Measurements from ENCODE around the gene CA14. TPM values are rescaled to one million over a fixed set of nuclear protein-coding genes. Genes with fewer than 3 reads are reported as not detected.
A peak's percentile ranks its signal among the peaks of the same experiment; 100 is the strongest.
"Not testable (repeated sequence)": the region's sequence is repeated elsewhere in the genome, so short reads cannot be mapped to it uniquely, and the experiment has no call there.

CA14 gene
- total RNA-seq, 2 experiments from 2014 or later = not detected

GRCh38 chr1:150227228-150227627 is 30.3 kb upstream of the CA14 start:
- ATAC-seq = no peak
- DNase-seq = no peak
- no peaks in the 10 kb centered on the region for H3K27me3 Mint-ChIP-seq
- no peaks in the 10 kb centered on the region for H3K9me3 Mint-ChIP-seq (ENCODE audit: low read depth)
- H3K4me3 Mint-ChIP-seq = no peak overlapping the region
- peak overlapping the region; percentile 26 for H3K27ac Mint-ChIP-seq
- peaks cover 57% of the 10 kb centered on the region for H3K36me3 Mint-ChIP-seq
- peaks cover 25% of the 10 kb centered on the region for H3K4me1 Mint-ChIP-seq
- CTCF ChIA-PET = no interaction called here

GRCh38 chr1:150228246-150228645 is 29.3 kb upstream of the CA14 start:
- H3K9me3 Mint-ChIP-seq (ENCODE audit: low read depth); H3K4me3 Mint-ChIP-seq; ATAC-seq; H3K27ac Mint-ChIP-seq; H3K27me3 Mint-ChIP-seq; DNase-seq: not testable (repeated sequence)
- CTCF ChIA-PET = interaction anchor here (1.3 kb wide), 1 partner anchor 13 kb away, joined by 3 read pairs; no protein-coding TSS in a partner anchor
- H3K4me1 Mint-ChIP-seq = peaks cover 31% of the 10 kb centered on the region
- H3K36me3 Mint-ChIP-seq = peaks cover 56% of the 10 kb centered on the region

- H3K27ac Mint-ChIP-seq; ATAC-seq; H3K9me3 Mint-ChIP-seq (ENCODE audit: low read depth); H3K4me3 Mint-ChIP-seq; H3K27me3 Mint-ChIP-seq; DNase-seq: not testable (repeated sequence)
- CTCF ChIA-PET = interaction anchor here (0.9 to 2.2 kb wide), 5 partner anchors 8 to 160 kb away, joined by 4 to 9 read pairs (median 6); no protein-coding TSS in a partner anchor
- Mint-ChIP-seq H3K4me1 (peaks cover 27% of the 10 kb centered on the region), H3K36me3 (peaks cover 34% of the 10 kb centered on the region)
Observed at GRCh38 chr1:150232921-150233320, 24.7 kb upstream of the CA14 start.

- H3K4me3 Mint-ChIP-seq = no peak overlapping the region
- CTCF ChIA-PET = interaction anchor here (0.7 to 2.2 kb wide), 6 partner anchors 8 to 651 kb away, joined by 3 to 9 read pairs (median 6); no protein-coding TSS in a partner anchor
- no peaks in the 10 kb centered on the region for H3K27me3 Mint-ChIP-seq
- H3K36me3 Mint-ChIP-seq = peaks cover 30% of the 10 kb centered on the region
- peak; percentile 58 for DNase-seq
- no peak overlapping the region for H3K27ac Mint-ChIP-seq
- no peak for ATAC-seq
- H3K9me3 Mint-ChIP-seq (ENCODE audit: low read depth) = no peaks in the 10 kb centered on the region
- H3K4me1 Mint-ChIP-seq = peaks cover 25% of the 10 kb centered on the region
Observed at GRCh38 chr1:150233359-150234308, 23.9 kb upstream of the CA14 start.

GRCh38 chr1:150234309-150234565 is 23.3 kb upstream of the CA14 start:
- Mint-ChIP-seq H3K9me3 (ENCODE audit: low read depth) (no peaks in the 10 kb centered on the region), H3K4me1 (peaks cover 22% of the 10 kb centered on the region), H3K27ac (no peak overlapping the region), H3K4me3 (no peak overlapping the region), H3K36me3 (peaks cover 25% of the 10 kb centered on the region), H3K27me3 (no peaks in the 10 kb centered on the region)
- no peak for DNase-seq
- CTCF ChIA-PET = interaction anchor here (0.7 to 2.2 kb wide), 3 partner anchors 9 to 650 kb away, joined by 3 to 9 read pairs (median 6); no protein-coding TSS in a partner anchor
- no peak for ATAC-seq

- Mint-ChIP-seq H3K4me3 (no peak overlapping the region), H3K36me3 (peaks cover 24% of the 10 kb centered on the region), H3K27ac (no peak overlapping the region), H3K27me3 (no peaks in the 10 kb centered on the region), H3K9me3 (ENCODE audit: low read depth) (no peaks in the 10 kb centered on the region), H3K4me1 (peaks cover 22% of the 10 kb centered on the region)
- ATAC-seq = peak; percentile 69
- CTCF ChIA-PET = interaction anchor here (1.8 to 2.2 kb wide), 2 partner anchors 10 to 162 kb away, joined by 6 to 9 read pairs; no protein-coding TSS in a partner anchor
- peak; percentile 96 for DNase-seq
Observed at GRCh38 chr1:150234566-150235293, 22.8 kb upstream of the CA14 start.

- CTCF ChIA-PET = no interaction called here
- ATAC-seq = no peak
Observed at GRCh38 chr1:150235294-150235851, 22.2 kb upstream of the CA14 start.

GRCh38 chr1:150235852-150236613 is 21.5 kb upstream of the CA14 start, which contains the start of gene ANP32E:
TSS of gene ANP32E (minus strand) at chr1:150236112. CDS start at chr1:150235786, 326 bp downstream.
- H3K4me3 Mint-ChIP-seq = no peak within 1 kb of the TSS
- no peak within 1 kb of the TSS for H3K27ac Mint-ChIP-seq
- ATAC-seq (peak; percentile 89), DNase-seq (peak; percentile 97)
- H3K36me3 Mint-ChIP-seq = peaks cover 15% of the 10 kb centered on the region
- peaks cover 21% of the 10 kb centered on the region for H3K4me1 Mint-ChIP-seq
- H3K27me3 Mint-ChIP-seq = no peaks in the 10 kb centered on the region
- CTCF ChIA-PET = interaction anchor here (1.1 to 1.5 kb wide), 3 partner anchors 16 to 34 kb away, joined by 4 to 5 read pairs (median 5); no protein-coding TSS in a partner anchor
- no peaks in the 10 kb centered on the region for H3K9me3 Mint-ChIP-seq (ENCODE audit: low read depth)

More at GRCh38 chr1:150235294-150235851, 22.2 kb upstream of the CA14 start:
- peaks cover 21% of the 10 kb centered on the region for H3K36me3 Mint-ChIP-seq
- no peaks in the 10 kb centered on the region for H3K27me3 Mint-ChIP-seq
- peaks cover 22% of the 10 kb centered on the region for H3K4me1 Mint-ChIP-seq
- no peak overlapping the region for H3K27ac Mint-ChIP-seq
- H3K9me3 Mint-ChIP-seq (ENCODE audit: low read depth) = no peaks in the 10 kb centered on the region
- no peak overlapping the region for H3K4me3 Mint-ChIP-seq
- DNase-seq = peak; percentile 65

GRCh38 chr1:150236614-150237100 is 20.9 kb upstream of the CA14 start:
- ATAC-seq = no peak
- peak; percentile 25 for DNase-seq
- Mint-ChIP-seq H3K36me3 (peaks cover 15% of the 10 kb centered on the region), H3K4me1 (peaks cover 19% of the 10 kb centered on the region), H3K9me3 (ENCODE audit: low read depth) (no peaks in the 10 kb centered on the region), H3K27ac (no peak overlapping the region), H3K27me3 (no peaks in the 10 kb centered on the region), H3K4me3 (no peak overlapping the region)
- CTCF ChIA-PET = interaction anchor here (1.1 to 1.5 kb wide), 3 partner anchors 15 to 33 kb away, joined by 4 to 5 read pairs (median 5); no protein-coding TSS in a partner anchor

GRCh38 chr1:150237176-150237575 is 20.4 kb upstream of the CA14 start:
- H3K27ac Mint-ChIP-seq; ATAC-seq; H3K9me3 Mint-ChIP-seq (ENCODE audit: low read depth); H3K27me3 Mint-ChIP-seq: not testable (repeated sequence)
- Mint-ChIP-seq H3K4me3 (peak overlapping the region; percentile 18), H3K36me3 (peaks cover 14% of the 10 kb centered on the region), H3K4me1 (peaks cover 16% of the 10 kb centered on the region)
- CTCF ChIA-PET = interaction anchor here (1.1 to 1.5 kb wide), 3 partner anchors 15 to 33 kb away, joined by 4 to 5 read pairs (median 5); no protein-coding TSS in a partner anchor
- peak; percentile 36 for DNase-seq

GRCh38 chr1:150237746-150238145 is 19.8 kb upstream of the CA14 start:
- H3K4me1 Mint-ChIP-seq = peaks cover 14% of the 10 kb centered on the region
- peak overlapping the region; percentile 18 for H3K4me3 Mint-ChIP-seq
- H3K27ac Mint-ChIP-seq = no peak overlapping the region
- DNase-seq (peak; percentile 39), ATAC-seq (no peak)
- H3K36me3 Mint-ChIP-seq = peaks cover 13% of the 10 kb centered on the region
- H3K9me3 Mint-ChIP-seq (ENCODE audit: low read depth) = no peaks in the 10 kb centered on the region
- H3K27me3 Mint-ChIP-seq = no peaks in the 10 kb centered on the region
- CTCF ChIA-PET = interaction anchor here (1.5 kb wide), 1 partner anchor 18 kb away, joined by 5 read pairs; no protein-coding TSS in a partner anchor

- ATAC-seq (no peak), DNase-seq (peak; percentile 19)
- no peak overlapping the region for H3K4me3 Mint-ChIP-seq
- peaks cover 6% of the 10 kb centered on the region for H3K27me3 Mint-ChIP-seq
- no peaks in the 10 kb centered on the region for H3K9me3 Mint-ChIP-seq (ENCODE audit: low read depth)
- no peaks in the 10 kb centered on the region for H3K36me3 Mint-ChIP-seq
- CTCF ChIA-PET = interaction anchor here (1.0 kb wide), 1 partner anchor 12 kb away, joined by 3 read pairs; no protein-coding TSS in a partner anchor
- H3K27ac Mint-ChIP-seq = no peak overlapping the region
- no peaks in the 10 kb centered on the region for H3K4me1 Mint-ChIP-seq
Observed at GRCh38 chr1:150243003-150243402, 14.6 kb upstream of the CA14 start.

All from activated CD8-positive, alpha-beta memory T cell treated with anti-CD3 and anti-CD28 coated beads, Interleukin-2, amount 10 ng/mL, durations not matched to agents 7 days and 5 days (primary cell).